Measurements from ENCODE around the gene RPS19BP1. TPM values are rescaled to one million over a fixed set of nuclear protein-coding genes. Genes with fewer than 3 reads are reported as not detected.

RPS19BP1 gene
- total and polyA plus RNA-seq, 3 donors from 2014 or later: 97.7 to 158 (median 156) TPM

DNA sequence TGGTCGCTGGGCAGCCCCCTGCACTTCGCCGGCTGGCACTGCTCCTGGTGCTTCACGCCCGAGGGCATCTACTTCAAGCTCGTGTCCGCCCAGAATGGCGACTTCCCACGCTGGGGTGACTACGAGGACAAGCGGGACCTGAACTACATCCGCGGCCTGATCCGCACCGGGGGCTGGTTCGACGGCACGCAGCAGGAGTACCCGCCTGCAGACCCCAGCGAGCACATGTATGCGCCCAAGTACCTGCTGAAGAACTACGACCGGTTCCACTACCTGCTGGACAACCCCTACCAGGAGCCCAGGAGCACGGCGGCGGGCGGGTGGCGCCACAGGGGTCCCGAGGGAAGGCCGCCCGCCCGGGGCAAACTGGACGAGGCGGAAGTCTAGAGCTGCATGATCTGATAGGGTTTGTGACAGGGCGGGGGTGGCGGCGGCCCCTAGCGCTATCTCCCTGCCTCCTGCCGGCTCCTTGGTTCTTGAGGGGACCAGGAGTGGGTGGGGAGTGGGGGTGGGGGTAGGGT is 43.9 kb downstream of the RPS19BP1 start:
- peaks cover 10% of the 10 kb centered on the region for H3K4me1 ChIP-seq
- DNase-seq: no peak
- 82 to 86% methylated on average over 21 to 39 of the region's 39 CpGs for WGBS, 2 donors
- H3K36me3 ChIP-seq (ENCODE audit: low read depth, missing control alignments): no peaks in the 10 kb centered on the region
- no peak overlapping the region for H3K27ac ChIP-seq
- no peak for TF ChIP-seq POLR2A (IDR thresholded peaks at IDR 0.05)
- TF ChIP-seq, protein P1, sequence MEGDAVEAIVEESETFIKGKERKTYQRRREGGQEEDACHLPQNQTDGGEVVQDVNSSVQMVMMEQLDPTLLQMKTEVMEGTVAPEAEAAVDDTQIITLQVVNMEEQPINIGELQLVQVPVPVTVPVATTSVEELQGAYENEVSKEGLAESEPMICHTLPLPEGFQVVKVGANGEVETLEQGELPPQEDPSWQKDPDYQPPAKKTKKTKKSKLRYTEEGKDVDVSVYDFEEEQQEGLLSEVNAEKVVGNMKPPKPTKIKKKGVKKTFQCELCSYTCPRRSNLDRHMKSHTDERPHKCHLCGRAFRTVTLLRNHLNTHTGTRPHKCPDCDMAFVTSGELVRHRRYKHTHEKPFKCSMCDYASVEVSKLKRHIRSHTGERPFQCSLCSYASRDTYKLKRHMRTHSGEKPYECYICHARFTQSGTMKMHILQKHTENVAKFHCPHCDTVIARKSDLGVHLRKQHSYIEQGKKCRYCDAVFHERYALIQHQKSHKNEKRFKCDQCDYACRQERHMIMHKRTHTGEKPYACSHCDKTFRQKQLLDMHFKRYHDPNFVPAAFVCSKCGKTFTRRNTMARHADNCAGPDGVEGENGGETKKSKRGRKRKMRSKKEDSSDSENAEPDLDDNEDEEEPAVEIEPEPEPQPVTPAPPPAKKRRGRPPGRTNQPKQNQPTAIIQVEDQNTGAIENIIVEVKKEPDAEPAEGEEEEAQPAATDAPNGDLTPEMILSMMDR (IDR thresholded peaks at IDR 0.05): no peak
- no peaks in the 10 kb centered on the region for H3K27me3 ChIP-seq
- H3K4me3 ChIP-seq: peak overlapping the region in 1 of 2 donors; percentile 43
- H3K9me3 ChIP-seq: no peaks in the 10 kb centered on the region
- intact Hi-C loops (cut with DNase I; ENCODE audit: low total_unique reads): no loop called here

DNA sequence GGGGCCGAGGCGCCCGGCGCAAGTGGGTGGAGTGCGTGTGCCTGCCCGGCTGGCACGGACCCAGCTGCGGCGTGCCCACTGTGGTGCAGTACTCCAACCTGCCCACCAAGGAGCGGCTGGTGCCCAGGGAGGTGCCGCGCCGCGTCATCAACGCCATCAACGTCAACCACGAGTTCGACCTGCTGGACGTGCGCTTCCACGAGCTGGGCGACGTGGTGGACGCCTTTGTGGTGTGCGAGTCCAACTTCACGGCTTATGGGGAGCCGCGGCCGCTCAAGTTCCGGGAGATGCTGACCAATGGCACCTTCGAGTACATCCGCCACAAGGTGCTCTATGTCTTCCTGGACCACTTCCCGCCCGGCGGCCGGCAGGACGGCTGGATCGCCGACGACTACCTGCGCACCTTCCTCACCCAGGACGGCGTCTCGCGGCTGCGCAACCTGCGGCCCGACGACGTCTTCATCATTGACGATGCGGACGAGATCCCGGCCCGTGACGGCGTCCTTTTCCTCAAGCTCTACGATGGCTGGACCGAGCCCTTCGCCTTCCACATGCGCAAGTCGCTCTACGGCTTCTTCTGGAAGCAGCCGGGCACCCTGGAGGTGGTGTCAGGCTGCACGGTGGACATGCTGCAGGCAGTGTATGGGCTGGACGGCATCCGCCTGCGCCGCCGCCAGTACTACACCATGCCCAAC is 44.6 kb downstream of the RPS19BP1 start:
- intact Hi-C loops (cut with DNase I; ENCODE audit: low total_unique reads): no loop called here
- WGBS, 2 donors: 83 to 87% methylated on average over 23 to 70 of the region's 70 CpGs
- Histone ChIP-seq H3K36me3 (ENCODE audit: low read depth, missing control alignments) (no peaks in the 10 kb centered on the region), H3K4me1 (peaks cover 10% of the 10 kb centered on the region), H3K9me3 (no peaks in the 10 kb centered on the region), H3K27ac (no peak overlapping the region), H3K4me3 (peak overlapping the region in 1 of 2 donors; percentile 43), H3K27me3 (no peaks in the 10 kb centered on the region)
- TF ChIP-seq POLR2A (IDR thresholded peaks at IDR 0.05): no peak
- TF ChIP-seq, protein P1 (IDR thresholded peaks at IDR 0.05): no peak
- no peak for DNase-seq

DNA sequence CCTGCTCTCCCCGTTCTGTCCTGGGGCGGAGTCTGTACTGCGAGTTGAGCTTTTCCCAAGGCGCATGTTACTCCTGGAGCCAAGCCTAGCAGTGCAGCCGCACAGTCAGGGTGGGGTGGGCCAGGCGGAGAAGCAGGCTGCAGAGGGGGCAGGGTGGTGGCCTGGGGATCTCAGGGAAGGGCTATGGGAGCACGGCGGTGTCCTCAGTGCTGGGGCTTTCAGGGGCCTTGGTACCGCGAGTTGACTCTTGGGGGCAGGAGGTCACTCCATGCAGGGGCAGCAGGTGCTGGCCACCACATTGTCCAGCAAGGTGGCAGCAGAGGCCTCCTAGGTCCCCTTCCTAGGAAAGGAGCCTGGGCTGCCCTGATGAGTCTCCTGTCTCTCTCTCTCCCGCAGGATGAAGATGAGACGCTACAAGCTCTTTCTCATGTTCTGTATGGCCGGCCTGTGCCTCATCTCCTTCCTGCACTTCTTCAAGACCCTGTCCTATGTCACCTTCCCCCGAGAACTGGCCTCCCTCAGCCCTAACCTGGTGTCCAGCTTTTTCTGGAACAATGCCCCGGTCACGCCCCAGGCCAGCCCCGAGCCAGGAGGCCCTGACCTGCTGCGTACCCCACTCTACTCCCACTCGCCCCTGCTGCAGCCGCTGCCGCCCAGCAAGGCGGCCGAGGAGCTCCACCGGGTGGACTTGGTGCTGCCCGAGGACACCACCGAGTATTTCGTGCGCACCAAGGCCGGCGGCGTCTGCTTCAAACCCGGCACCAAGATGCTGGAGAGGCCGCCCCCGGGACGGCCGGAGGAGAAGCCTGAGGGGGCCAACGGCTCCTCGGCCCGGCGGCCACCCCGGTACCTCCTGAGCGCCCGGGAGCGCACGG is 45.4 kb downstream of the RPS19BP1 start:
- H3K36me3 ChIP-seq (ENCODE audit: low read depth, missing control alignments): no peaks in the 10 kb centered on the region
- intact Hi-C loops (cut with DNase I; ENCODE audit: low total_unique reads): no loop called here
- H3K4me1 ChIP-seq: peaks cover 10% of the 10 kb centered on the region
- H3K9me3 ChIP-seq: no peaks in the 10 kb centered on the region
- peak overlapping the region in 1 of 2 donors; percentile 43 for H3K4me3 ChIP-seq
- peak; percentile 62 for DNase-seq
- WGBS, 2 donors: 53 to 76% methylated on average over 33 to 43 of the region's 45 CpGs
- no peaks in the 10 kb centered on the region for H3K27me3 ChIP-seq
- H3K27ac ChIP-seq: no peak overlapping the region
- no peak for TF ChIP-seq POLR2A (IDR thresholded peaks at IDR 0.05)
- TF ChIP-seq, protein P1 (IDR thresholded peaks at IDR 0.05): no peak

DNA sequence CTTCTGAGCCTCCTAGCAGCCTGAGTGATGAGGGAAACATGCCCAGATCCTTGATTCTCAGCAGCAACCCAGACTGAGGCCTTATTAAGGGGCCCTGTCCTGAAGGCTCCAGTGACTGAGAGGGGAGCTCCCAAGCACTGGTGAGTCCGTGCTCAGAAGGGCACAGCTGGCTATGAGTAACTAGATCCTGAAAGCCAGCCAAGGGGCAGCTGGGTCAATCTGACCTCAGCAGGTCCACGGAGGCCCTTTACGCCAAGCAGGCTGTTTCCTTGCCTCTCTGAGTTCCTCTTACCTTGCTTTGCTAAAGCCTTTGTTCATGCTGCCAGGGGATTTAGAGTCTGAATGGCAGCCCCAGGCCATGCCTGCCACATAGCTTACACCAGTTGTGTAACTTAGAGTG is 49.8 kb downstream of the RPS19BP1 start:
- Histone ChIP-seq H3K4me3 (no peak overlapping the region), H3K4me1 (peaks cover 6% of the 10 kb centered on the region), H3K36me3 (ENCODE audit: low read depth, missing control alignments) (no peaks in the 10 kb centered on the region), H3K27me3 (no peaks in the 10 kb centered on the region), H3K9me3 (no peaks in the 10 kb centered on the region), H3K27ac (no peak overlapping the region)
- 66 to 70% methylated on average over 2 to 3 of the region's 3 CpGs for WGBS, 2 donors
- no peak for TF ChIP-seq POLR2A (IDR thresholded peaks at IDR 0.05)
- TF ChIP-seq, protein P1 (IDR thresholded peaks at IDR 0.05): no peak
- intact Hi-C loops (cut with DNase I; ENCODE audit: low total_unique reads): no loop called here
- no peak for DNase-seq
